ENCODE data around the gene LDB2.

DNA sequence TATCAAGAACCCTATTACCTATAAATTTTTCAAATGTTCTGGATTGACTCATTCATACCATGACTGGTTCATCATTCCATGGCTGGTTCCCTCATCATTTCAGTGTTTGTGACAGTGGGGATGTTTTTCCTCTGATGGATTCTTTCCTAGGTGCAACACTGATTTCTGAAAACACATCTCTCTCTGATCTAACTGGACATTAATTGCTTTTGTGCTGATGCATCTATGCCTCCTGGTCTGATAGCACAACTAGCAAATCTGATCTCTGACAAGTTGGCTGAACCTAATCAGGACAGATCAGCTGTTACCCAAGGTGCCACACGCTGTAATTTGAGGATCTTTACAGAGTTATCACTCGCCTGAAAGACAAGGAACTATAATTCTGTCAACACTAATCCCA, 140.2 kb downstream of the LDB2 start:
- TF ChIP-seq CTCF (conservative IDR thresholded peaks at IDR 0.05 in 1 of 2, IDR thresholded peaks at IDR 0.05 in 1 of 2; ENCODE audit: low read depth in 1 of 2, low read length in 2 of 2) (no peak), EZH2 (IDR thresholded peaks at IDR 0.05; ENCODE audit: low read length, missing control alignments) (no peak)
